ENCODE measurements around the gene ATP6V0C. TPM values are rescaled to one million over a fixed set of nuclear protein-coding genes. Genes with fewer than 3 reads are reported as not detected.

Gene ATP6V0C
- total and polyA plus RNA-seq, 2 of the 13 experiments (the other 11 are each of a cell fraction or from before 2014, with no cell fraction given): 10.4 to 20.1 TPM

DNA sequence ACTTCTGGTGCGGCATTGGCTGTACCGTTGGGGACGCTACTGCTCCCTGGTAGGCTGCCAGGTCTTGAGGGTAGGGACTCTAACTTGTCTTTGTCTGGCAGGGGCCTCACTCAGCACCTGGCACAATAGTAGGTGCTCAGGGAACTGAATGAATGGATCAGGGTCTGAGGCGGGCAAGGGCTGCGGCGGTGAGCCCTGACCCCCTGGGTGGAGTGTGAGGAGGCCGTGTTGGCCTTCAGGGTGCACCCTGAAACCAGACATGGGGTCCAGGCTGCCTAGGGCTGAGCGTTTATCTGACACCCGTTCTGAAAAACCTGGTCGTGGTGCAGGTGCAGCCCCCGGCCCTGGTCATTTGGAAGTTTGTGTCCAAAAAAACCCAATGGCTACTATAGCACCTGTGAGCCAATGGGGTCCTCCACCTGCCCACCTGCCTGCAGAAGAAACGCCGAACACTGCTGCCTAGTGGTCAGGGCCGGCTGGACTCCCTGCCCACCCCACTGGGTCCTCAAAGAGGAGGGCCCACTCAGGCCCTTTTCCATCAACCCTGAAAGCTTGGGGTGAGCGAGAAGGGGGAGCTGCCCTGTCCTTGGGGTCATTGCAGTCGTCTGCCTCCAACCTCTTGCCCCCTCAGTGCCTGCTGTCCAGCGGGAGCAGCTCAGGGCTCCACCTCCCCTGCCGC lies 4.9 kb upstream of the ATP6V0C start:
- ChIA-PET CTCF (ENCODE audit: low intra/inter-chr PET ratio, low total read pairs) (no interaction called here), POLR2A (no interaction called here)
- no peak overlapping the region for H2AFZ ChIP-seq (ENCODE audit: low read length)
- no TSS peak for BruUV-seq (replicated peaks)
- TF ChIP-seq KMT2A (CRISPR knock-in tag; IDR thresholded peaks at IDR 0.05) (no peak), SATB2 (CRISPR knock-in tag; IDR thresholded peaks at IDR 0.05) (no peak)
- TF ChIP-seq, protein P1, sequence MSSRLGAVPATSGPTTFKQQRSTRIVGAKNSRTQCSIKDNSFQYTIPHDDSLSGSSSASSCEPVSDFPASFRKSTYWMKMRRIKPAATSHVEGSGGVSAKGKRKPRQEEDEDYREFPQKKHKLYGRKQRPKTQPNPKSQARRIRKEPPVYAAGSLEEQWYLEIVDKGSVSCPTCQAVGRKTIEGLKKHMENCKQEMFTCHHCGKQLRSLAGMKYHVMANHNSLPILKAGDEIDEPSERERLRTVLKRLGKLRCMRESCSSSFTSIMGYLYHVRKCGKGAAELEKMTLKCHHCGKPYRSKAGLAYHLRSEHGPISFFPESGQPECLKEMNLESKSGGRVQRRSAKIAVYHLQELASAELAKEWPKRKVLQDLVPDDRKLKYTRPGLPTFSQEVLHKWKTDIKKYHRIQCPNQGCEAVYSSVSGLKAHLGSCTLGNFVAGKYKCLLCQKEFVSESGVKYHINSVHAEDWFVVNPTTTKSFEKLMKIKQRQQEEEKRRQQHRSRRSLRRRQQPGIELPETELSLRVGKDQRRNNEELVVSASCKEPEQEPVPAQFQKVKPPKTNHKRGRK (CRISPR knock-in tag; IDR thresholded peaks at IDR 0.05): no peak
- no peak overlapping the region for H3K4me2 ChIP-seq (ENCODE audit: low read depth, low read length)
- in situ Hi-C loops (cut with HindIII; ENCODE audit: extremely low pct_ligation_motif_present, low pct_unique_long_range_greater_than_20kb) (no loop called here), intact Hi-C loops (cut with micrococcal nuclease; ENCODE audit: unreplicated experiment) (loop anchor here (10.0 kb wide), 1 partner anchor 164 kb away; the partner anchor contains the start of gene ABCA3)
- H4K20me1 ChIP-seq (ENCODE audit: insufficient read depth, low read length): no peaks in the 10 kb centered on the region
- H3K27ac ChIP-seq (ENCODE audit: extremely low read length, insufficient read depth, low read length): no peak overlapping the region
- ATAC-seq (no peak), DNase-seq (ENCODE audit: low spot score) (no peak), FAIRE-seq (no peak)
- 82% methylated on average over 10 of the region's 18 CpGs for WGBS (ENCODE audit: low lambda C conversion rate)
- no peaks in the 10 kb centered on the region for H3K36me3 ChIP-seq (replicated peaks in 1 of 2; ENCODE audit: control insufficient read depth in 1 of 2, insufficient read depth in 2 of 2, low read length in 2 of 2)
- no peaks in the 10 kb centered on the region for H3K9me3 ChIP-seq (ENCODE audit: low read length)
- H3K27me3 ChIP-seq (ENCODE audit: control insufficient read depth in 1 of 2, insufficient read depth in 2 of 2, low read length in 2 of 2): no peaks in the 10 kb centered on the region
- no peak overlapping the region for H3K9ac ChIP-seq (ENCODE audit: insufficient read depth, low read depth, low read length)
- H3K4me1 ChIP-seq (ENCODE audit: insufficient read depth, low read length): peaks cover 21% of the 10 kb centered on the region
- no peaks in the 10 kb centered on the region for H3K79me2 ChIP-seq (ENCODE audit: insufficient read depth, low read length)
- no peak overlapping the region for H3K4me3 ChIP-seq (replicated peaks in 1 of 3; ENCODE audit: insufficient read depth in 1 of 3, low read depth in 2 of 3, low read length in 3 of 3)

- no peak overlapping the region for H3K9ac ChIP-seq (ENCODE audit: insufficient read depth, low read depth, low read length)
- peaks cover 18% of the 10 kb centered on the region for H4K20me1 ChIP-seq (ENCODE audit: insufficient read depth, low read length)
- CTCF ChIA-PET (ENCODE audit: low intra/inter-chr PET ratio, low total read pairs): no interaction called here
- no peak overlapping the region for H3K4me2 ChIP-seq (ENCODE audit: low read depth, low read length)
- H3K4me3 ChIP-seq (replicated peaks in 1 of 3; ENCODE audit: insufficient read depth in 1 of 3, low read depth in 2 of 3, low read length in 3 of 3): no peak overlapping the region
- peaks cover 18% of the 10 kb centered on the region for H3K79me2 ChIP-seq (ENCODE audit: insufficient read depth, low read length)
- in situ Hi-C loops (cut with HindIII; ENCODE audit: extremely low pct_ligation_motif_present, low pct_unique_long_range_greater_than_20kb) (no loop called here), intact Hi-C loops (cut with micrococcal nuclease; ENCODE audit: unreplicated experiment) (no loop called here)
- H3K27ac ChIP-seq (ENCODE audit: extremely low read length, insufficient read depth, low read length): no peak overlapping the region
- H3K27me3 ChIP-seq (ENCODE audit: control insufficient read depth in 1 of 2, insufficient read depth in 2 of 2, low read length in 2 of 2): no peaks in the 10 kb centered on the region; a peak in 1 of 5 replicates
- no peaks in the 10 kb centered on the region for H3K9me3 ChIP-seq (ENCODE audit: low read length)
- DNase-seq (ENCODE audit: low spot score): no peak
- no peak for FAIRE-seq
- POLR2A ChIA-PET: interaction anchor here (0.6 kb wide), 1 partner anchor 24 kb away, joined by 3 read pairs; no protein-coding TSS in a partner anchor
- no peak overlapping the region for H2AFZ ChIP-seq (ENCODE audit: low read length)
- BruUV-seq (replicated peaks): no TSS peak
- peaks cover 33% of the 10 kb centered on the region for H3K4me1 ChIP-seq (ENCODE audit: insufficient read depth, low read length)
- H3K36me3 ChIP-seq (replicated peaks in 1 of 2; ENCODE audit: control insufficient read depth in 1 of 2, insufficient read depth in 2 of 2, low read length in 2 of 2): no peaks in the 10 kb centered on the region
- ATAC-seq: no peak
- WGBS (ENCODE audit: low lambda C conversion rate): 76% methylated on average over 24 of the region's 24 CpGs
- TF ChIP-seq MXD4 (CRISPR knock-in tag; IDR thresholded peaks at IDR 0.05) (no peak), ZNF780A (CRISPR knock-in tag; IDR thresholded peaks at IDR 0.05) (no peak), CREB1 (IDR thresholded peaks at IDR 0.05) (peak; percentile 80), CREB1 (CRISPR knock-in tag; IDR thresholded peaks at IDR 0.05) (no peak), ZNF329 (CRISPR knock-in tag; IDR thresholded peaks at IDR 0.05; ENCODE audit: low read depth) (no peak)
- TF ChIP-seq, protein P2, sequence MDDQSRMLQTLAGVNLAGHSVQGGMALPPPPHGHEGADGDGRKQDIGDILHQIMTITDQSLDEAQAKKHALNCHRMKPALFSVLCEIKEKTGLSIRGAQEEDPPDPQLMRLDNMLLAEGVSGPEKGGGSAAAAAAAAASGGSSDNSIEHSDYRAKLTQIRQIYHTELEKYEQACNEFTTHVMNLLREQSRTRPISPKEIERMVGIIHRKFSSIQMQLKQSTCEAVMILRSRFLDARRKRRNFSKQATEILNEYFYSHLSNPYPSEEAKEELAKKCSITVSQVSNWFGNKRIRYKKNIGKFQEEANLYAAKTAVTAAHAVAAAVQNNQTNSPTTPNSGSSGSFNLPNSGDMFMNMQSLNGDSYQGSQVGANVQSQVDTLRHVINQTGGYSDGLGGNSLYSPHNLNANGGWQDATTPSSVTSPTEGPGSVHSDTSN (CRISPR knock-in tag; IDR thresholded peaks at IDR 0.05; ENCODE audit: borderline replicate concordance): no peak
- TF ChIP-seq, protein P3, sequence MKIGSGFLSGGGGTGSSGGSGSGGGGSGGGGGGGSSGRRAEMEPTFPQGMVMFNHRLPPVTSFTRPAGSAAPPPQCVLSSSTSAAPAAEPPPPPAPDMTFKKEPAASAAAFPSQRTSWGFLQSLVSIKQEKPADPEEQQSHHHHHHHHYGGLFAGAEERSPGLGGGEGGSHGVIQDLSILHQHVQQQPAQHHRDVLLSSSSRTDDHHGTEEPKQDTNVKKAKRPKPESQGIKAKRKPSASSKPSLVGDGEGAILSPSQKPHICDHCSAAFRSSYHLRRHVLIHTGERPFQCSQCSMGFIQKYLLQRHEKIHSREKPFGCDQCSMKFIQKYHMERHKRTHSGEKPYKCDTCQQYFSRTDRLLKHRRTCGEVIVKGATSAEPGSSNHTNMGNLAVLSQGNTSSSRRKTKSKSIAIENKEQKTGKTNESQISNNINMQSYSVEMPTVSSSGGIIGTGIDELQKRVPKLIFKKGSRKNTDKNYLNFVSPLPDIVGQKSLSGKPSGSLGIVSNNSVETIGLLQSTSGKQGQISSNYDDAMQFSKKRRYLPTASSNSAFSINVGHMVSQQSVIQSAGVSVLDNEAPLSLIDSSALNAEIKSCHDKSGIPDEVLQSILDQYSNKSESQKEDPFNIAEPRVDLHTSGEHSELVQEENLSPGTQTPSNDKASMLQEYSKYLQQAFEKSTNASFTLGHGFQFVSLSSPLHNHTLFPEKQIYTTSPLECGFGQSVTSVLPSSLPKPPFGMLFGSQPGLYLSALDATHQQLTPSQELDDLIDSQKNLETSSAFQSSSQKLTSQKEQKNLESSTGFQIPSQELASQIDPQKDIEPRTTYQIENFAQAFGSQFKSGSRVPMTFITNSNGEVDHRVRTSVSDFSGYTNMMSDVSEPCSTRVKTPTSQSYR (CRISPR knock-in tag; IDR thresholded peaks at IDR 0.05; ENCODE audit: borderline replicate concordance): 0 out of 2 replicates have a peak, but pooled peaks have one; percentile 33
These were observed 2.5 kb upstream of the ATP6V0C start for GRCh38 chr16:2511128-2511800.
